IPS-11a (cell line): ENCODE results near the gene CSH1.
"Not testable (repeated sequence)": the region's sequence is repeated elsewhere in the genome, so short reads cannot be mapped to it uniquely, and the experiment has no call there.

Experiments
- H3K4me3 ChIP-seq: one replicate; pipeline ENCODE4 v1.5.1; 2013; ENCODE audit warnings: low read depth, low read length, control low read depth

The CSH1 gene

DNA sequence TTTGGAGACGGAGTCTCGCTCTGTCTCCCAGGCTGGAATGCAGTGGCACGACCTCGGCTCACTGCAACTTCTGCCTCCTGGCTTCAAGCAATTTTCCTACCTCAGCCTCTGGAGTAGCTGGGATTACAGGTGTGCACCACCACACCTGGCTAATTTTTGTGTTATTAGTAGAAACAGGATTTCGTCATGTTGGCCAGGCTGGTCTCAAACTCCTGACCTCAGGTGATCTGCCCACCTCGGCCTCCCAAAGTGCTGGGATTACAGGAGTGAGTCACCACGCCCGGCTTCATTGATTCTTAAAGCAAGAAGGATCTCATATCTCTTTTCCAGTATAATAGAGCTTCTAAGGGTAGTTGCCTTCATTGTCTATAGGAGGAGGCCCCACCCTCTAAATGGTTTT lies 8.4 kb upstream of the CSH1 start:
- H3K4me3 ChIP-seq, result not testable (repeated sequence)

DNA sequence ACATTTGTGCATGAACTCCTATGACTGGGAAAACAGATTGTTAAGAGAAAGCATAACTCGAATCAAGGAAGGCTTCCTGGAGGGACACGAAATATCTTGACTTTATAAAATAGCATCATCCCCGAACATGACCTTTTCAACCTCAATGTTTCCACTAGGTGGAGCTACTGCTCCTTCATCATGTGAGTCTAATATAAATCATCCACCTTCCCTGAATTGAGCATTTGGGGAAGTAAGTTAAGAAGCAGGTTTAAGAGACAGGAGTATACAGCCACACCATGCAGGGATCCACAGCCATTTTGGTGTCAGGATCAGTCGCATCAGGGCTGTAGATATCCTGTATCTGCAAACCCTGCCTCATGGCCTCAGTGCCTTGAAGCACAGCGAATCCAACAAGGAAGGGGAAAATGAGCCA lies 7.4 kb upstream of the CSH1 start:
- H3K4me3 ChIP-seq, result not testable (repeated sequence)

DNA sequence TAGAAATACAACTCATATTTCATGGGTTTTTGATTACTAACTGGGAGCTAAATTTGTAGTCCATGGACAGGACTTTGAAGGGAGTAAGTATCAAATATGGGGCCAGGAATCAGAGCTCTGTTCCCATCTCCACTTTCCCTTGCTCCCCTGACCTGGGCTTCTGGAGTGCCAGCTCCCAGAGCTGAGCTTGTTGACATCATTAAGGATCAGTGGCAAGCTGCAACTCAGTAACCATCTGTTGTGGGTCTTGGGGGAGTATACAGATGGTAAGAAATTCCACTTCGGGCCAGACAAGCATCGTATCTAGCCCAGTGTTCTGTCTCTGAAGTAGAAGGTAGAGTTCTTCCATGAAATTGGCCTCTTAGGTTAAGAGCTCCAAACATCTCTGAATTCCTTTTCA lies 5.6 kb upstream of the CSH1 start:
- not testable (repeated sequence) for H3K4me3 ChIP-seq

DNA sequence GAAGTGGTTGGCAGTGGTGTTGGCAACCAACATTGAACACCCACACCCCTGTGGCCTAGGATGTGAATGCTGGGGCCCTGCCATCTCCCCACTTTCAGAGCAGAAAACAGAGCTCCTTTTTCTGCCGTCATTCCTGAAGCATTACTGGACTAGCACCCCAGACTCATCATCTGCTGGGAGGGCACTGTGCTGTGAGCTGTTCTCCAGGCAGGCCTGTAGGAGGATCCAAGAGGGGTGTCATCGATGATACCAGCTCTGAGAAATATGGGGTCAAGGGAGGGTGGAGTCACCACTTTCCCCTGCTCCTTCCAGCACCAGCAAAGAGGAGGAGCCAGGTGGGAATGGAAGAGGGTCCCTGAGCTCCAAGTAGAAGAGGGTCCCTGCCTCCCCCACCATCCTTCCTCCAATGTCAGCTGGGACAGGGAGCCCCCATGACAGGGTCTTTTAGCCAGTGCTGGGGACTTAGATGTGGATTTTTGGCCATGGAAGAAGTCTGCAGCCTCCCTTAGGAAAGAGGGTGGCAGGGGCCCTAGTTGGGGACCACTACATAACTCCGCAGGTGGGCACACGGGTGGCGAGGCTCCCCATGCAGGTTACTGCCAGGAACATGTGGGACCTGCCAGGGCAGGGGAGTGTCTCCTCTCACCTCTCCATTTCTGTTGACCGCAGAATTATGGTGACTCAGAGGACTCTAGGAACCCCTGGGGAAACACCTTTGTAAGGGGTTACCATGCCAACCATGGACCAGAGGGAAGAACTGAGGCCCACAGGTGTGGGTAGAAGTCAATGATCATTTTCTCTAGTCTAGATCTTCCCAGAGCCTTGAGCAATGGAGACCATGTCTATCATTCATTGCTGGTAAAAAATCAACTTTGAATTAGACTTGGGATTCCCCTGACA lies 2.8 kb upstream of the CSH1 start:
- not testable (repeated sequence) for H3K4me3 ChIP-seq

DNA sequence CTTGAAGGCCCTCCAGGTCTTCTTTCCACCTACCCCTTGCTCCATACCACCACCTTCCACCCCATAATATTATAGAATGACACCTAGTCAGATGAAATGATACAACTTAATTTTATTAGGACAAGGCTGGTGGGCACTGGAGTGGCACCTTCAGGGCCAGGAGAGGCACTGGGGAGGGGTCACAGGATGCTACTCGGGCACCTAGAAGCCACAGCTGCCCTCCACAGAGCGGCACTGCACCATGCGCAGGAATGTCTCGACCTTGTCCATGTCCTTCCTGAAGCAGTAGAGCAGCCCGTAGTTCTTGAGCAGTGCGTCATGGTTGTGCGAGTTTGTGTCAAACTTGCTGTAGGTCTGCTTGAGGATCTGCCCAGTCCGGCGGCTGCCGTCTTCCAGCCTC lies 1.6 kb downstream of the CSH1 start:
- H3K4me3 ChIP-seq, result not testable (repeated sequence)

DNA sequence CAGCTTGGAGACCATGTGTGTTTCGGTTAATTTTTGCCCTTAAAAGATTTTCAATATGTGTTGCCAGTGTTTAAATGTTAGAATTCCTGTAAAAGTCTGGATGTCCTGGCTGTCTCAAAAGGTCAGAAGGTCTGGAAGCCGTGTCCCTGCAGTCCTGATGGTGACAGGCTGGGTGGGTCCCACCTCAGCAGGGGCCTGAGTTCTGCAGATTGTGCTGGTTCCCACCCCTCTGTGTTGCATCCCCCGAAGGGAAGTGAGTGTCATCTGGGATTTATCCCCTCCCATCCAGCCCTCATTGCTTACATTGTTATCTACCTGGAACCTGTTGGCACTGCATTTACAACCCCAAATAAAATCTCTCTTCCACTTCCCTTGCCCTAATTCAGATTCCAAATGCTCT lies 2.4 kb downstream of the CSH1 start:
- not testable (repeated sequence) for H3K4me3 ChIP-seq

DNA sequence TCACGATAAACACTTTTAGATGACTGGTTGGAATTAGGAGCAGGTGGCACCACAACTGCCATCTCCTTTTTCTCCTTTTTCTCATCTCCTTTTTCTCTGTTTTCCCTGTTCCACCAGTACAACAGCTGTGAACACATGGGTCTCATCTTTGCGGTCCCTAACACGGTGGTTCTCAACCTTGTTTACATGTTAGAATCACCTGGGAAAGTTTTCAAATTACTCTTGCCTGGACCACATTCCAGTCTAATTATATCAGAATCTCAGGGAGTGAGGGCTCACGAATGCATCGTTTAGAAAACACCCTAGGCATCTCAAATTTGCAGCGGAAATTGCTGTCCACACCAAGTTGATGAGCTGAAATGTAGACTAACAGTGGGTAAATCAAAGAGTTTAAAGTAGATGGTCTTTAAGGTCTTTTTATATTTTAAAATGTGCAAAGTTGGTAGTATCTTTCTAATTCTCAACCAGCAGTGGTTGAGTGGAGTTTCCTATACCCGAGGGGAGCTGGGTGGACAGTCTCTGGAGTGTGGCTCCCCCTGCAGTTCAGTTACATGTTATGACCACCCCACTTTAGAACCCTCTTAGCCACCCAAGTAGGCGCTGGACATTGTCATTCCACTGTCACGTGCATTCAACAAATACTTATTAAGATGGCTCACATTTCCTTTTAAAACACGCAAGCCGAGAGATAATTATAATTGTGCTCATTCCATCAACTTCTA lies 3.9 kb downstream of the CSH1 start:
- H3K4me3 ChIP-seq, result not testable (repeated sequence)

DNA sequence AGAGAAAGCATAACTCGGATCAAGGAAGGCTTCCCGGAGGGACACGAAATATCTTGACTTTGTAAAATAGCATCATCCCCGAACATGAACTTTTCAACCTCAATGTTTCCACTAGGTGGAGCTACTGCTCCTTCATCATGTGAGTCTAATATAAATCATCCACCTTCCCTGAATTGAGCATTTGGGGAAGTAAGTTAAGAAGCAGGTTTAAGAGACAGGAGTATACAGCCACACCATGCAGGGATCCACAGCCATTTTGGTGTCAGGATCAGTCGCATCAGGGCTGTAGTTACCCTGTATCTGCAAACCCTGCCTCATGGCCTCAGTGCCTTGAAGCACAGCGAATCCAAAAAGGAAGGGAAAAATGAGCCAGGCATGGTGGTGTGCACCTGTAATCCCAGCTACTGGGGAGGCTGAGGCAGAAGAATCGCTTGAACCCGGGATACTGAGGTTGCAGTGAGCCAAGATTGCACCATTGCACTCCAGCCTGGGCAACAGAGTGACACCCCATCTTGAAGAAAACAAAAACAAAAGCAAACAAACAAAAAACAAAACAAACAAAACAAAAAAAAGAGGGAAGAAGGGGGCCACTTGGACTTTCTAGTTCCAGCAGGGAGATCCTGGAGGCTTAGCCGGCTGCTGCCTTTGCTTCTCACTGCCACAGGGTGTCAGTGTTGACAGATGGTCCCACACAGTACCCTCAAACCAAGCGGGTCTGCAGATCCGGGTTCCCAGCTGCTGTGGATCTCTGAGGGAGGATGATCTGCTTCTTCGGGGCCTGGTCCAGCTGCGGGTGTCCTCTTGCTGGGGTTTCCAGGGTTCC lies 7.1 kb downstream of the CSH1 start:
- H3K4me3 ChIP-seq, result not testable (repeated sequence)

DNA sequence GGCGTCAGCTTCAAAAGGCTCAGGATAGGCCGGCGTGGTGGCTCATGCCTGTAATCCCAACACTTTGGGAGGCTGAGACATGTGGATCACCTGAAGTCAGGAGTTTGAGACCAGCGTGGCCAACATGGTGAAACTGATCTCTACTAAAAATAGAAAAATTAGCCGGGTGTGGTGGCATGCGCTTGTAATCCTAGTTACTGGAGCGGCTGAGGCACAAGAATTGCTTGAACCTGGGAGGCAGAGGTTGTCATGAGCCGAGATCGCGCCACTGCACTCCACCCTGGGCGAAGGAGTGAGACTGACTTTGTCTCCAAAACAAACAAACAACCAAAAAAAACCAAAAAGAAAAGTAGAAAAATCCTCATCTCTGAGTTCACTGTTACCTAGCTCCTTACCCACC lies 11.3 kb downstream of the CSH1 start:
- H3K4me3 ChIP-seq, result not testable (repeated sequence)

DNA sequence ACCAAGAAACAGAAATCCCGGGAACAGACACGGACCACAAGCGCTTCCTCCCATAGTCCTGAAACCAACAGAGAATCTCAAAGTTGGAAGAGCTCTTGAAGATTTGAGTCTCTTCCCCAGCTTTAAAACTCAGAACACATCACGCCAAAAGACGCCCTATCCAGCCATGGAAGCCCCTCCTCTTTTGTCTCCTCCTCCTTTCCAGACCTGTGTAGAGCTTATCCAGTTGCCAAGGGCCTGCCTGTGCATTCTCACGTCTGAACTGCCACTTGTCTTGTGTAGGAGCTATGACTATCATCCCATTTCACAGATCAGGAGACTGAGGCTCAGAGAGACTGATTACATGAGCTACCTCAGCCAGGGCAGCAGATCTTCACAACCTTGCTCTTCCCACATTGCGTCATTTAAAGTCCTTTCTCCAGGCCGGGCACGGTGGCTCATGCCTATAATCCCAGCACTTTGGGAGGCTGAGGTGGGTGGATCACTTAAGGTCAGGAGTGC lies 13.7 kb downstream of the CSH1 start:
- H3K4me3 ChIP-seq, result not testable (repeated sequence)

DNA sequence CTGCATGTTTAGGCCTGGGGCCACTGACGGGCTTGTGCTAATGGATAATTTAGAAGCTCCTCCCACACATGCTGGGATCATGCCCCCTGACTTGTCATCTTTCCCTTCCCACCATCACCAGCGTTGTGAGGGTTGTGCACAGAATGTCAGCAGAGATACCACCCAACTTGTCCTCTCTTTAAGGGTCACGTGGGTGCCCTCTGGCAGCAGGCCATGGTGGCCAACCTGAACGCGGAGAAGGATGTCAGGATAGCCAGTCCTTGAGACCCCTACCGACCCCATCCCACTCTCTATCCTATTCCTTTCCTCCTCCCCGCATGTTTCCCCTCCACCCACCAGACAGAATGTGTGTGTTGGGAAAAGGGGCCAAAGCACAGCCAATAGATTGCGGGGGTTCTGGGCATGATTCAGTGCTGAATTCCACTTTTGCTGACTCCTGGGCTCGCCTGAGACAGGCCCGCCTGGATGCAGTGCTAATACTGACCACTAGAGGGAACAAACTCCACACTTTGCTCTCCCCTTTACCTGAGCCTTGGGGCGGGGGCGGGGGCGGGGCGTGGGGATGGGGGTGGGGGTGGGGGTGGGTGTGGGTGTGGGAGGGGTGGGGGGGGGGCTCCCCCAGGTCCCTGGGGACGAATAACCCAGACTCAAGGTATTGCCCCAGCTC lies 14.3 kb downstream of the CSH1 start, which contains the start of gene GH2:
GH2 (minus strand) TSS at position 10 of the 667 bp plus-strand sequence. CDS start 143 bp downstream, outside the sequence.
- H3K4me3 ChIP-seq, result no peak within 1 kb of the TSS

DNA sequence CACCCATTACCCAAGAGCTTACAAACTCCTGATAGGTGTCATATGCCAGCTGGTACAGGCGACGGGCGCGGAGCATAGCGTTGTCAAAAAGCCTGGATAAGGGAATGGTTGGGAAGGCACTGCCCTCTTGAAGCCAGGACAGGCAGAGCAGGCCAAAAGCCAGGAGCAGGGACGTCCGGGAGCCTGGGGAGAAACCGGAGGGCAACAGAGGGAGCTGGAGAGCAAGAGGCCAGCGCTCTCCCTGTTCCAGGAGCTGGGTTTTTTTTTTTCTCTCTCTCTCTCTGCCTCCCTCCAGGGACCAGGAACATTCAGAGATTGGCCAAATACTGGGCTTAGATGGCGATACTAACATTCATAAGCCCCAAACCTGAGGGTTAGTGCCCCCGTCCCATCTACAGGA lies 15.0 kb downstream of the CSH1 start:
- H3K4me3 ChIP-seq, result not testable (repeated sequence)

DNA sequence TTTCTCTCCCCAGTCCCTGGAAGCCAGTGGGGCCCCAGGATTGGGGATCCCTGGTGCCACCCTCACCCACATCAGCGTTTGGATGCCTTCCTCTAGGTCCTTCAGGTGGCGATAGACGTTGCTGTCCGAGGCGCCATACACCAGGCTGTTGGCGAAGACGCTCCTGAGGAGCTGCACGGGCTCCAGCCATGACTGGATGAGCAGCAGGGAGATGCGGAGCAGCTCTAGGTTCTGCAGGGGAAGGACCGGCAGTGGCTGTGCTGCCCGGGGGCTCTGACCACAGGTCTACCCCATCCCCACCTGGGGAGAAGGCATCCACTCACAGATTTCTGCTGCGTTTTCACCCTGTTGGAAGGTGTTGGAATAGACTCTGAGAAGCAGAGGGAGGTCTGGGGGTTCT lies 15.7 kb downstream of the CSH1 start:
- no peak overlapping the region for H3K4me3 ChIP-seq

DNA sequence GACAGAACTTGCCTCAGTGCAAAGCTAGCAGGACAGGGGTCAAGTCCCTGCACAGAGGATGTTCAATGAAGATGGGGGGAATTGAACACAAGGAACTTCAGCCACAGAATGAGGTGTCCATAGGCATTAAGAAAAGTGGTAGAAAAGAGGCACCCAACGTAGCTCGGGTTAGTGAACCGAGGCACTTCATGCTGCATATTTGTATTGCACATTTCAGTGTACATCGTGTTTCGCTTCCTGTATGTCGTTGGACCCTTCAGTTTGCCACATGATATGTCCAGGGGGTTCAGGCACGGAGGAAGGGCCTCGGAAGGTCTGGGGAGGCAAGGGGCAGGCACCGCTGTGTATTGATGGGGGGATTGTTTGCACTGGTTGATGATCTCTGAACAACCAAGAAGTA lies 18.0 kb downstream of the CSH1 start:
- H3K4me3 ChIP-seq, result not testable (repeated sequence)

DNA sequence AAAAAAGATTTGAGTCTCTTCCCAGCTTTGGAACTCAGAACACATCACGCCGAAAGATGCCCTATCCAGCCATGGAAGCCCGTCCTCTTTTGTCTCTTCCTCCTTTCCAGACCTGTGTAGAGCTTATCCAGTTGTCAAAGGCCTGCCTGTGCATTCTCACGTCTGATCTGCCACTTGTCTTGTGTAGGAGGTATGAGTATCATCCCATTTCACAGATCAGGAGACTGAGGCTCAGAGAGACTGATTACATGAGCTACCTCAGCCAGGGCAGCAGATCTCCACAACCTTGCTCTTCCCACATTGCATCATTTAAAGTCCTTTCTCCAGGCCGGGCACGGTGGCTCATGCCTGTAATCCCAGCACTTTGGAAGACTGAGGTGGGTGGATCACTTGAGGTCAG lies 21.7 kb downstream of the CSH1 start:
- not testable (repeated sequence) for H3K4me3 ChIP-seq

DNA sequence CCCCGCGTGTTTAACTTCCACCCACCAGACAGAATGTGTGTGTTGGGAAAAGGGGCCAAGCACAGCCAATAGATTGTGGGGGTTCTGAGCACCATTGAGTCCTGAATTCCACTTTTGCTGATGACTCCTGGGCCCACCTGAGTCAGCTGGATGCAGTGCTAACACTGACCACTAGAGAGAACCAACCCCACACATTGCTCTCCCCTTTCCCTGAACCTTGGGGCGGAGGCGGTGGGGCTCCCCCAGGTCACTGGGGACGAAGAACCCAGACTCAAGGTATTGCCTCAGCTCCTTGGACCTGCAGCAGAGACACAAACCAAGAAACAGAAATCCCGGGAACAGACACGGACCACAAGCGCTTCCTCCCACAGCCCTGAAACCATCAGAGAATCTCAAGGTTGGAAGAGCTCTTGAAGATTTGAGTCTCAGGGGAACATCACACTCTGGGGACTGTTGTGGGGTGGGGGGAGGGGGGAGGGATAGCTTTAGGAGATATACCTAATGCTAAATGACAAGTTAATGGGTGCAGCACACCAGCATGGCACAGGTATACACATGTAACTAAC lies 22.2 kb downstream of the CSH1 start:
- H3K4me3 ChIP-seq, result not testable (repeated sequence)

DNA sequence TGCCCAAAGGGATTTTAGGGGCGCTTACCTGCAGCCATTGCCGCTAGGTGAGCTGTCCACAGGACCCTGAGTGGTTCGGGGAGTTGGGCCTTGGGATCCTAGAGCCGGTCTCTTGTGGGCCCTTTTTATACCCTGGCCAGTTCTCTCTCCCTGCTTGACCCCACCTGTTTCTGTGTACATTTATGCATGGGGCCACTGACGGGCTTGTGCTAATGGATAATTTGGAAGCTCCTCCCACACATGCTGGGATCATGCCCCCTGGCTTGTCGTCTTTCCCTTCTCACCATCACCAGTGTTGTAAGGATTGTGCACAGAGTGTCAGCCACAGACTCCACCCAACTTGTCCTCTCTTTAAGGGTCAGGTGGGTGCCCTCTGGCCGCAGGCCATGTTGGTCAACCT lies 22.8 kb downstream of the CSH1 start, which contains the start of gene CSH2:
CSH2 (minus strand) TSS at position 101 of the 400 bp plus-strand sequence; CDS start at position 38, 63 bp downstream.
- not testable (repeated sequence) for H3K4me3 ChIP-seq

DNA sequence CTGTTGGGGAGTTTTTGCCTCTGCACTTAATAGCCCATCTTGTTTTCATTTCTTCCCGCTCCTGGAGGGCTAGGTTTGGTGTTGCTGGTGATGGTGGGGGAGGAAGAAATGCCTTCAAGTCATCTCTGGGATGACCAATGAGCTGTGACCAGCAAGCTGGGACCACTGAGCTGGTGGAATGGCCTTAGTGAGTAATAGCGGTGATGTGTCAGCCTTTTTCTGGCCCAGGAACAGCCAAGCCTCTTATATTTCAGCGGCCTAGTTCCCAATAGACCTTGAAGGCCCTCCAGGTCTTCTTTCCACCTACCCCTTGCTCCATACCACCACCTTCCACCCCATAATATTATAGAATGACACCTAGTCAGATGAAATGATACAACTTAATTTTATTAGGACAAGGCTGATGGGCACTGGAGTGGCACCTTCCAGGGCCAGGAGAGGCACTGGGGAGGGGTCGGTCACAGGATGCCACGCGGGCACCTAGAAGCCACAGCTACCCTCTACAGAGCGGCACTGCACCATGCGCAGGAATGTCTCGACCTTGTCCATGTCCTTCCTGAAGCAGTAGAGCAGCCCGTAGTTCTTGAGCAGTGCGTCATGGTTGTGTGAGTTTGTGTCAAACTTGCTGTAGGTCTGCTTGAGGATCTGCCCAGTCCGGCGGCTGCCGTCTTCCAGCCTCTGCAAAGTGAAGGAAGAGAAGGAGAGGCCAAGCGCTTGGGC lies 24.6 kb downstream of the CSH1 start:
- not testable (repeated sequence) for H3K4me3 ChIP-seq

DNA sequence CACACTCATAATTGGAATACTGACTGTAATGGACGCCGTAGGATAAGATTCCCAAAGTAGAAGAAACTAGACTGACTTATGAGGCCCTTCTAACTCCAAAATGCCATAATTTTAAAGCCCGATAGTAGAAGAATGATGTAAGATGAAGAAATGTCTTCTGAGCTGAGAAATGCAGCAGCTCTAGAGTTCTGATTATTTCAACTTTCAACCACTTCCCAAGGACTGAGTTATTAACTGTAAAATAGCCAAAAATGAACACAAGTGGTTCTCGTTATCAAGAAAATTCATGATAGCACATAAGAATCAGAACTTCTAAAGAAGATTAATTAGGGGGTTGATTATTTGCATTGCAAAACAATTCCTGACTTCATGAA lies 26.1 kb downstream of the CSH1 start:
- not testable (repeated sequence) for H3K4me3 ChIP-seq
